Glutamatergic neuron (in vitro differentiated cells): Measurements from ENCODE around the gene ACTR3. TPM values are rescaled to one million over a fixed set of nuclear protein-coding genes. Genes with fewer than 3 reads are reported as not detected.

Experiments
- DNase-seq: peaks from one replicate; pipeline ENCODE4 v3.0.0; 2022
- H3K27ac Mint-ChIP-seq: one replicate; pipeline ENCODE4 v1.8.0; 2020; ENCODE audit warnings: mild to moderate bottlenecking, mixed read lengths, inconsistent platforms; ENCODE audit not compliant: unreplicated experiment
- H3K27me3 Mint-ChIP-seq: one replicate; pipeline ENCODE4 v1.8.0; 2020; ENCODE audit warnings: mild to moderate bottlenecking, moderate library complexity, mixed read lengths, inconsistent platforms; ENCODE audit not compliant: unreplicated experiment
- H3K36me3 Mint-ChIP-seq: one replicate; pipeline ENCODE4 v1.8.0; 2020; ENCODE audit warnings: mild to moderate bottlenecking, mixed read lengths, inconsistent platforms; ENCODE audit not compliant: unreplicated experiment
- H3K4me1 Mint-ChIP-seq: one replicate; pipeline ENCODE4 v1.8.0; 2020; ENCODE audit warnings: mild to moderate bottlenecking, low read depth, mixed read lengths, inconsistent platforms; ENCODE audit not compliant: unreplicated experiment
- H3K4me3 Mint-ChIP-seq: one replicate; pipeline ENCODE4 v1.8.0; 2020; ENCODE audit warnings: mild to moderate bottlenecking, mixed read lengths, inconsistent platforms; ENCODE audit not compliant: unreplicated experiment
- H3K9me3 Mint-ChIP-seq: one replicate; pipeline ENCODE4 v1.8.0; 2020; ENCODE audit warnings: mild to moderate bottlenecking, moderate library complexity, mixed read lengths, inconsistent platforms; ENCODE audit not compliant: unreplicated experiment
- total RNA-seq: library from RNA; stranded (reverse); fragmentation: NEBNext Ultra II Directional; extraction: Animal tissue kit (Norgen Biotek cat#: 25700); gene quantifications from one replicate; pipeline ENCODE4 v1.2.1, GENCODE V29; 2021; ENCODE audit not compliant: unreplicated experiment
- TF ChIP-seq, protein P1 (sequence below): fragments of 200-600 bp; sonication (generic); IDR thresholded peaks from one replicate; pipeline ENCODE4 v1.5.0; 2021; ENCODE audit not compliant: partially characterized antibody, unreplicated experiment

The ACTR3 gene
- total RNA-seq, 1 donor from 2014 or later = 154 TPM

DNA sequence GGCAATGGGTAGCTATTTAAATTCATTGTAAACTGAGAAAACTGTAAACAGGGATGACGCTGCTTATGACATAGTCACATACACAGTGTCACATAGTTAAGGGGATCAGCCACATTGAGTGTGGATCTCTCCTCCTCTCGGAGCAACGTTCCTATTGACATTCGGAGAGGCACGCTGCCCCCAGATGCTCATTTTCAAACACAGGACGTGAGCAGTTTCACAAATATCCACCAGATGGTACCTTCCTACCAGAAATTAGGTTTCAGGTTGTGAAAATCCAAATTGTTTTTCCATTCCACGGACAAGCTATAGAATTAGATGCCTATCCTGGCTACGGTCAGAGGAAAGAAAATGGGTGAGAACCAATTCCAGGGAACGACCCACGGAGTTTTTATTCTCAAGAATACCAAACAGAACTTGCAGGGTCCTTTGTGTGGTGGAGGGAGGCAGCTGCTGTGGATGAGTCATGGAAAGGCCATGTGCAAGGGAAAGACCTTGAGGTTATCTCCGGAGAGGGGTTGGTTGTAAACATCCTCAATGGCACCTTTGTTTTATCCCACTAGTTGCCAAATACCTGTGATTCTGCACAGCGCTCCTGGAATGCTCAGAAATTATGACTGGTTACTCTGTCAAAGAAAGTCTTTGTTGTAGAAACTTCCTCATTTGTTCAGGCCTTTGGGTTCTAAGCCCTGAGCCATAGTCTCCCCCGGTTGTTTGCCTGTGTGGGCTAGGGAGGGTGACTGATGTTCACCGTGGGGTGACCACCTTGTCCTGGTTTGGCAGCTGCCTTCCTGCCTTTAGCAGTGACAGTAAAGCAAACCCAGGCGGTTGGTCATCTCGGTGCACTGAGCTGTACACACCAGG, 88.0 kb downstream of the ACTR3 start:
- Mint-ChIP-seq H3K4me1 (peaks cover 31% of the 10 kb centered on the region), H3K27ac (peak overlapping the region; percentile 78), H3K27me3 (peaks cover 5% of the 10 kb centered on the region), H3K9me3 (peaks cover 13% of the 10 kb centered on the region), H3K4me3 (no peak overlapping the region), H3K36me3 (peaks cover 12% of the 10 kb centered on the region)
- DNase-seq = no peak
- TF ChIP-seq, protein P1, sequence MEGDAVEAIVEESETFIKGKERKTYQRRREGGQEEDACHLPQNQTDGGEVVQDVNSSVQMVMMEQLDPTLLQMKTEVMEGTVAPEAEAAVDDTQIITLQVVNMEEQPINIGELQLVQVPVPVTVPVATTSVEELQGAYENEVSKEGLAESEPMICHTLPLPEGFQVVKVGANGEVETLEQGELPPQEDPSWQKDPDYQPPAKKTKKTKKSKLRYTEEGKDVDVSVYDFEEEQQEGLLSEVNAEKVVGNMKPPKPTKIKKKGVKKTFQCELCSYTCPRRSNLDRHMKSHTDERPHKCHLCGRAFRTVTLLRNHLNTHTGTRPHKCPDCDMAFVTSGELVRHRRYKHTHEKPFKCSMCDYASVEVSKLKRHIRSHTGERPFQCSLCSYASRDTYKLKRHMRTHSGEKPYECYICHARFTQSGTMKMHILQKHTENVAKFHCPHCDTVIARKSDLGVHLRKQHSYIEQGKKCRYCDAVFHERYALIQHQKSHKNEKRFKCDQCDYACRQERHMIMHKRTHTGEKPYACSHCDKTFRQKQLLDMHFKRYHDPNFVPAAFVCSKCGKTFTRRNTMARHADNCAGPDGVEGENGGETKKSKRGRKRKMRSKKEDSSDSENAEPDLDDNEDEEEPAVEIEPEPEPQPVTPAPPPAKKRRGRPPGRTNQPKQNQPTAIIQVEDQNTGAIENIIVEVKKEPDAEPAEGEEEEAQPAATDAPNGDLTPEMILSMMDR = no peak

DNA sequence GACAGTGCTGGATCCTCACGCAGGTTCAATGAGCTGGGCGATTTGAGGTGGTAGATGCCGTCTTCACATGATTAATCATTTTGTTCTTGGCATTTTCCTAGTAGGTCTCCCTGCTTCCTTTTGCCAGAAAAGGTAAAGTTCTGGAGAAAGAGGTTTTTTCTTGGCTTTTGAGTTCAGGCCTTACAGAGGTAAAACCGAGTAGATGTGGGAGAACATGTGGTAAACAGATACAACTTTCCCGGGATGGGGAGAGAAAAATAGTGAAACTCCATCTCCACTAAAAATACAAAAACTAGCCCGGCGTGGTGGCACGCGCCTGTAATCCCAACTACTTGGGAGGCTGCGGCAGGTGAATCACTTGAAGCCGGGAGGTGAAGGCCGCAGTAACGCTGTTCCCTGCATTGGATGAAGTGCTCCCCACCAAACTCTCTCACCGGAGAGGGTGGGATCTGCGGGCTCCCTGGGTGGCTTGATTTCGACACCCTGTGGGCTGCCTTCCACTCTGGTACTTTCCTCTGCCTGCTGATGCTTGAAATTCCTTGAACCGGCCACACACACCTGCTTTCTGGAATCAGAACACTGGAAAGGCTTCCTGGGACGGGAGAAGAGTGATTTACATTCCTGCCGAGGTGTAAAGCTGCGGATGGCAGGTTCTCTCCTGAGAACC, 88.8 kb downstream of the ACTR3 start:
- peaks cover 7% of the 10 kb centered on the region for H3K36me3 Mint-ChIP-seq
- H3K4me3 Mint-ChIP-seq = no peak overlapping the region
- peaks cover 24% of the 10 kb centered on the region for H3K4me1 Mint-ChIP-seq
- peak overlapping the region; percentile 12 for H3K27ac Mint-ChIP-seq
- peaks cover 11% of the 10 kb centered on the region for H3K9me3 Mint-ChIP-seq
- H3K27me3 Mint-ChIP-seq = peaks cover 5% of the 10 kb centered on the region
- TF ChIP-seq, protein P1 = no peak
- DNase-seq = no peak

DNA sequence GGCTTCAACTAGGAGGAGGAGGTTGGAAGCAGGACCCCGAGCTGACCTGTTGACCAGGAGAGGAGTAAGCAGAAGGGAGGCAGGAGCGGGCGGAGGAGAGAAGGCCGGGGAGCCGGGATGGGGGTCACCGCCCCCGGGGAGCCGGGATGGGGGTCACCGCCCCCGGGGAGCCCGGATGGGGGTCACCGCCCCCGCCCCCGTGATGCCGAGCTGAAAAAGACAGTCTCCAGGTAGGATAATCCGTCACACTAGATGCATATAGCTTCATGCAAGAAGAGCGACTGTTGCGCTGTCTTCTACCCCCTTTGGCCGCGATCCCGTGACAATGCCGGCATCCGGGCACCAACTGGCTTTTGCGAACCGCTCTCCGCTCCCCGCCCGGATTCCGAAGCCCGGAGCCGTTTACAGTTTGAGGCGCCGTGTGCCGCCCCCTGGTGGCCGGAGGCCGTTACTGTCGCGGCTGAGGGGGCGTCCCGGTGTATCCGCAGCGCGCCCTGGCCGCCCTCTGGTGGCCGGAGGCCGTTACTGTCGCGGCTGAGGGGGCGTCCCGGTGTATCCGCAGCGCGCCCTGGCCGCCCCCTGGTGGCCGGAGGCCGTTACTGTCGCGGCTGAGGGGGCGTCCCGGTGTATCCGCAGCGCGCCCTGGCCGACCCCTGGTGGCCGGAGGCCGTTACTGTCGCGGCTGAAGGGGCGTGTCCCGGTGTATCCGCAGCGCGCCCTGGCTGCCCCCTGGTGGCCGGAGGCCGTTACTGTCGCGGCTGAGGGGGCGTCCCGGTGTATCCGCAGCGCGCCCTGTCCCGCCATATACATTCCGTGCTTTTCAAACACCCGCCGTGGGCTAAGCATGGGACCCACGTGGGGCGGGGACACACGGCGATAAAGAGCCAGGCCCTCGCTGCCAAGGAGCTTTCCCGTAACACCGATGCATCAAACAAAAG, 89.6 kb downstream of the ACTR3 start:
- TF ChIP-seq, protein P1 = peak; percentile 86
- peak; percentile 55 for DNase-seq
- Mint-ChIP-seq H3K27ac (peak overlapping the region; percentile 12), H3K4me1 (peaks cover 21% of the 10 kb centered on the region), H3K9me3 (peaks cover 11% of the 10 kb centered on the region), H3K27me3 (peaks cover 5% of the 10 kb centered on the region), H3K4me3 (no peak overlapping the region), H3K36me3 (peaks cover 7% of the 10 kb centered on the region)

DNA sequence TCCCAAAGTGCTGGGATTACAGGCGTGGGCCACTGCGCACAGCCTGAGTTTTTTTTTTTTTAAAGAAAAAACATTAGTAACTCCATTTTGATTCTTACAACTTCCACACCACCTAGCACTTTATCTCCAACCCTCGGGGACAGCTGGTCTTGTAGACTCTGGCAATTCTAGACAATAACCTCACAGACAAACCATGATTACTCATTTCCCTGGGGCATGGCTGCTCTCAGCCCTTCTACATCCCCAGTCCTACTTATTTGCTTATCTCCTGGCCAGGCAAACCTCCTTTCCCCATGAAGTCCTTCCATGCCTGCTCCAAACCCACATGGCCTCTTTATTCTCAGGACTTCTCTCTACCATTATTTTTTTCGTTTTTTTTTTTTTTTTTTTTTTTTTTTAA, 91.1 kb downstream of the ACTR3 start:
- H3K4me1 Mint-ChIP-seq = peaks cover 13% of the 10 kb centered on the region
- H3K27ac Mint-ChIP-seq = no peak overlapping the region
- TF ChIP-seq, protein P1 = no peak
- H3K9me3 Mint-ChIP-seq = peaks cover 7% of the 10 kb centered on the region
- H3K4me3 Mint-ChIP-seq = no peak overlapping the region
- peaks cover 7% of the 10 kb centered on the region for H3K36me3 Mint-ChIP-seq
- peaks cover 3% of the 10 kb centered on the region for H3K27me3 Mint-ChIP-seq
- no peak for DNase-seq
